IMR-90 (cell line): ENCODE results near the gene AGAP1. TPM values are rescaled to one million over a fixed set of nuclear protein-coding genes. Genes with fewer than 3 reads are reported as not detected.

Experiments used
- ATAC-seq: fragments of 200-7000 bp; cut with Tn5 transposase; 2 replicates; pipeline ENCODE4 v1.9.1; 2020; ENCODE audit warnings: low read depth, mild to moderate bottlenecking, moderate library complexity
- BruUV-seq: library from RNA; stranded (reverse); fragments of 400-500 nt; replicated peaks from 2 replicates; lab custom pipeline; 2021; lab: Mats Ljungman, UMichigan
- CTCF ChIA-PET: fragments of 300-600 bp; formaldehyde crosslinking; extraction: SDS; loops from one replicate; lab custom pipeline; 2021; ENCODE audit warnings: antibody characterized with exemption; lab: Yijun Ruan, JAX
- POLR2A ChIA-PET: fragments of 300-600 bp; sonication (Branson Sonifier 250); formaldehyde crosslinking; loops from one replicate; lab custom pipeline; 2022; ENCODE audit warnings: antibody characterized with exemption; ENCODE audit not compliant: unreplicated experiment; lab: Charles Lee
- DNase-seq: peaks from one replicate; pipeline ENCODE4 v3.0.0; 2013
- H2AFZ ChIP-seq: replicated peaks from 2 replicates; pipeline ENCODE3; 2013; ENCODE audit warnings: low read length, mild to moderate bottlenecking; ENCODE audit not compliant: poor library complexity
- H2AK5ac ChIP-seq: 2 replicates; pipeline ENCODE4 v1.6.1; 2013; ENCODE audit warnings: low read depth, low read length, inconsistent platforms
- H2AK9ac ChIP-seq: replicated peaks from 2 replicates; pipeline ENCODE3; 2013; ENCODE audit warnings: mild to moderate bottlenecking, low read depth, low read length, moderate library complexity; ENCODE audit not compliant: poor library complexity
- H2BK120ac ChIP-seq: 2 replicates; pipeline ENCODE4 v1.6.1; 2013; ENCODE audit warnings: low read depth, low read length, inconsistent platforms
- H2BK15ac ChIP-seq: 3 replicates; pipeline ENCODE4 v1.6.1; 2013; ENCODE audit warnings: low read depth, low read length, inconsistent platforms
- H2BK20ac ChIP-seq: 2 replicates; pipeline ENCODE4 v1.6.1; 2013; ENCODE audit warnings: low read depth, mild to moderate bottlenecking, inconsistent platforms, low read length, moderate library complexity
- H2BK5ac ChIP-seq: 2 replicates; pipeline ENCODE4 v1.6.1; 2013; ENCODE audit warnings: mild to moderate bottlenecking, low read depth, low read length, inconsistent platforms; ENCODE audit not compliant: poor library complexity, severe bottlenecking
- H3K14ac ChIP-seq: replicated peaks from 2 replicates; pipeline ENCODE4 v1.6.1; 2013; ENCODE audit warnings: low read depth, low read length, inconsistent platforms
- H3K18ac ChIP-seq: 2 replicates; pipeline ENCODE4 v1.6.1; 2013; ENCODE audit warnings: low read depth, low read length, control low read depth
- H3K23ac ChIP-seq: 2 replicates; pipeline ENCODE4 v1.6.1; 2013; ENCODE audit warnings: low read depth, low read length, inconsistent platforms
- H3K27ac ChIP-seq: 2 replicates; pipeline ENCODE4 v1.5.1; 2013; ENCODE audit warnings: mild to moderate bottlenecking, control low read depth, low read length; ENCODE audit not compliant: insufficient read depth
- H3K27me3 ChIP-seq: 2 replicates; pipeline ENCODE4 v1.6.1; 2013; ENCODE audit warnings: low read length; ENCODE audit not compliant: control insufficient read depth, insufficient read depth
- H3K36me3 ChIP-seq: 2 replicates; pipeline ENCODE4 v1.6.1; 2013; ENCODE audit warnings: low read length, mixed read lengths; ENCODE audit not compliant: control insufficient read depth, insufficient read depth
- H3K4ac ChIP-seq: 2 replicates; pipeline ENCODE4 v1.6.1; 2013; ENCODE audit warnings: low read depth, low read length, inconsistent platforms
- H3K4me1 ChIP-seq: 2 replicates; pipeline ENCODE4 v1.6.1; 2013; ENCODE audit warnings: low read length, mixed read lengths; ENCODE audit not compliant: control insufficient read depth, insufficient read depth
- H3K4me2 ChIP-seq: 2 replicates; pipeline ENCODE4 v1.6.1; 2013; ENCODE audit warnings: low read depth, mild to moderate bottlenecking, control low read depth, low read length, moderate library complexity
- H3K4me3 ChIP-seq: 2 replicates; pipeline ENCODE4 v1.5.1; 2013; ENCODE audit warnings: low read depth, mild to moderate bottlenecking, control low read depth, low read length, moderate library complexity; ENCODE audit not compliant: insufficient read depth
- H3K56ac ChIP-seq: 2 replicates; pipeline ENCODE4 v1.6.1; 2013; ENCODE audit warnings: low read length, inconsistent platforms; ENCODE audit not compliant: insufficient read depth; ENCODE audit errors: extremely low read depth
- H3K79me1 ChIP-seq, 2 experiments: 2 replicates each; pipeline ENCODE4 v1.6.1; 2013; ENCODE audit warnings: low read length in 2 of 2, inconsistent platforms in 1 of 2, low read depth in 1 of 2
- H3K9ac ChIP-seq: 2 replicates; pipeline ENCODE4 v1.6.1; 2013; ENCODE audit warnings: low read depth, low read length, control low read depth
- H3K9me1 ChIP-seq: 2 replicates; pipeline ENCODE4 v1.6.1; 2013; ENCODE audit warnings: low read length, inconsistent platforms; ENCODE audit not compliant: insufficient read depth
- H3K9me3 ChIP-seq: 2 replicates; pipeline ENCODE4 v1.6.1; 2013; ENCODE audit warnings: low read length; ENCODE audit not compliant: control insufficient read depth, insufficient read depth
- H4K20me1 ChIP-seq: 2 replicates; pipeline ENCODE4 v1.6.1; 2013; ENCODE audit warnings: low read length, inconsistent platforms; ENCODE audit not compliant: insufficient read depth
- H4K5ac ChIP-seq: 2 replicates; pipeline ENCODE4 v1.6.1; 2013; ENCODE audit warnings: mild to moderate bottlenecking, low read depth, low read length, control low read depth
- H4K8ac ChIP-seq, 2 experiments: 2 replicates each; pipeline ENCODE4 v1.6.1; 2013; ENCODE audit warnings: low read depth in 2 of 2, low read length in 2 of 2, control low read depth in 1 of 2, inconsistent platforms in 1 of 2
- H4K91ac ChIP-seq: 2 replicates; pipeline ENCODE4 v1.6.1; 2013; ENCODE audit warnings: low read depth, low read length, inconsistent platforms; ENCODE audit not compliant: insufficient read depth
- BHLHE40 ChIP-seq: fragments of 150-350 bp; IDR thresholded peaks from 2 replicates; pipeline ENCODE4 v1.6.1; 2016; ENCODE audit warnings: mild to moderate bottlenecking, low read depth, low read length
- FOS ChIP-seq: fragments of 150-350 bp; IDR thresholded peaks from 2 replicates; pipeline ENCODE4 v1.6.1; 2016; ENCODE audit warnings: low read depth, low read length
- POLR2A ChIP-seq: IDR thresholded peaks from 2 replicates; pipeline ENCODE4 v1.6.1; 2012; ENCODE audit warnings: mild to moderate bottlenecking, low read depth, low read length
- RAD21 ChIP-seq: IDR thresholded peaks from 2 replicates; pipeline ENCODE4 v1.6.1; 2012; ENCODE audit warnings: low read length, improper control_type of control experiment
- RCOR1 ChIP-seq: IDR thresholded peaks from 2 replicates; pipeline ENCODE4 v1.6.1; 2012; ENCODE audit warnings: mild to moderate bottlenecking, low read length, improper control_type of control experiment; ENCODE audit not compliant: insufficient replicate concordance
- RFX5 ChIP-seq: IDR thresholded peaks from 2 replicates; pipeline ENCODE4 v1.8.0; 2012; ENCODE audit warnings: low read depth, mild to moderate bottlenecking, low read length, moderate library complexity
- WGBS, 2 experiments: methylation state at CpG; one replicate each; pipeline versions ENCODE4 v1.1.5 to v1.1.7; 2013; ENCODE audit warnings: missing lambda C conversion rate in 2 of 2; ENCODE audit not compliant: insufficient read length in 1 of 2; ENCODE audit errors: extremely low coverage in 2 of 2; 5-methylcytosine and 5-hydroxymethylcytosine counted together
- dilution Hi-C: fragments of 300-500 bp; cut with HindIII; formaldehyde crosslinking; loops from one replicate; pipeline ENCODE4 v1.14.3; 2018; ENCODE audit warnings: low sequenced_read_pairs; ENCODE audit not compliant: unreplicated experiment
- in situ Hi-C: fragments of 300-500 bp; cut with MboI; formaldehyde crosslinking; loops from 3 replicates; pipeline ENCODE4 v1.14.3; 2019; ENCODE audit warnings: low sequenced_read_pairs, inconsistent platforms, mixed read lengths
- intact Hi-C: fragments of 100-400 bp; cut with micrococcal nuclease; formaldehyde crosslinking; loops from 2 replicates; pipeline ENCODE4 v1.10.0; 2022
- polyA plus RNA-seq, 3 experiments: library from polyadenylated mRNA; depleted of rRNA; stranded (reverse); fragments of >200 nt; gene quantifications; 2 replicates each; pipeline ENCODE4 v1.2.3, GENCODE V29; 2012; ENCODE audit warnings: low replicate concordance in 1 of 3
- total RNA-seq: library from RNA; depleted of rRNA; stranded (reverse); fragments of >200 nt; gene quantifications from 2 replicates; pipeline ENCODE4 v1.2.3, GENCODE V29; 2012
- TF ChIP-seq, protein P1 (sequence below): fragments of 150-350 bp; IDR thresholded peaks from 2 replicates; pipeline ENCODE4 v1.6.1; 2017; ENCODE audit warnings: mild to moderate bottlenecking, antibody characterized with exemption, low read length, low read depth

AGAP1 gene
- total and polyA plus RNA-seq, 2 of the 4 experiments (the other 2 are of a cell fraction) = 15.1 to 16.4 TPM

DNA sequence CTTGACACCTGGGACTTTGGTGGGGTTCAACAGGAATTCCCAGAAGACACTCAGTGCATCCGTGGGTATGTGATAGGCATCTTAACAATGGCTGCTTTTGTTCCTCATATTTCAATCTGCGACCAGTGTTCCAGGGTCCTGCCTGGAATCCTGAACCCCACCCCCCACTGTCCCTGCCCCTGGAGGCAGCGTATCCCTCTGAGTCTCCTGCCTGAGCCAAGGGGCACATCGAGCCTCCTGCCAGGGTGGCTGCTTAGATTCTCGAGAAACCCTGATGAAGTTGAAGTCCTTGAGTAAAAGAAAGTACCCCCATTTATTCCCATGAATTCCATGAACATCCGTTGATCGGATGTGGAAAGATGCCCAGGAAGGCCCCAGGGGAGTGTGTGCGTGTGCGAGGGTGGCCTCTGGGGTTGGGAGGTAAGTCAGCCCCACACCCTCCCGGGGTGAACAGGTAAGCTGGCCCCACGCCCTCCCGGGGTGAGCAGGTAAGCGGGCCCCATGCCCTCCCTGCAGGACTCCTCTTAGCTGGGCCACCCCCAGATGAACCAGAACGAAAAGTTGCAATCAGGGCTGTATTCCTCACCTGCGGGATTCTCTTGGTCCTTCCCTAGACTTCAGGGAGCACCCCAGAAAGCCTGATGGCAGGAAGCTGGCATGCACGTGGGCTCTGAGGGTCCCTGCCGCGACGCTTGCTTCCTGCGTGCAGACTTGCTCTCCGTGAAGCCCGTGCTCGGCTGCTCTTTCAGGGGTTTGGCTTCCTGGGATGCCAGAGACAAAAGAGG is 253.3 kb downstream of the AGAP1 start (continued):
- no peak for TF ChIP-seq RAD21

DNA sequence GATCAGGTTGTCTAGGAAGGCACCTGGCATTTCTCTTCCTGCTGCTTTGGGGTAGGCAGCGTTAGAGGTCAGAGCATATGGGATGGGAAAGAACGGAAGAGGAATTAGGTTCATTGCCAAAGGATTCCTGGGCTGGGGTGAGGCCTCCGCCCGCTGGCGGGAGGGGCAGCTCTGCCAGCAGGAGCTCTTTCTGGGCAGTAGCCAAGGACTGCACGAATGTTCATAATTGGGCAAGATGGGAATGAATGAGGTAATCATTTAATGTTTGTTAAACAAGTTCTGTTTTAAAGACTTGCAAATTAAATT is 253.9 kb downstream of the AGAP1 start:
- Histone ChIP-seq H2BK5ac (no peak overlapping the region), H2BK120ac (no peak overlapping the region), H2BK20ac (no peak overlapping the region), H4K91ac (no peak overlapping the region), H3K4ac (no peak overlapping the region), H3K23ac (no peak overlapping the region), H3K9ac (no peak overlapping the region), H3K9me3 (no peaks in the 10 kb centered on the region), H2BK15ac (no peak overlapping the region), H3K18ac (no peak overlapping the region), H3K14ac (no peak overlapping the region), H3K56ac (no peak overlapping the region), H3K27ac (no peak overlapping the region), H3K9me1 (0 out of 2 replicates have a peak, but pooled peaks cover 4% of the 10 kb centered on the region), H2AK5ac (0 out of 2 replicates have a peak overlapping the region, but pooled peaks have one; percentile 6), H4K20me1 (peaks cover 4% of the 10 kb centered on the region; the same call in 1 of the 2 replicates), H3K79me1 (no peaks in the 10 kb centered on the region), H4K8ac (no peak overlapping the region), H4K5ac (no peak overlapping the region), H3K4me2 (no peak overlapping the region), H3K4me3 (no peak overlapping the region), H3K27me3 (no peaks in the 10 kb centered on the region), H2AFZ (no peak overlapping the region), H3K36me3 (peaks cover 8% of the 10 kb centered on the region), H2AK9ac (no peak overlapping the region), H3K4me1 (peaks cover 8% of the 10 kb centered on the region)
- intact Hi-C loops = loop anchor here (10.0 kb wide), 1 partner anchor 483 kb away; no protein-coding TSS in a partner anchor
- no peak for DNase-seq
- CTCF ChIA-PET = no interaction called here
- in situ Hi-C loops = loop anchor here (5.0 kb wide), 1 partner anchor 610 kb away; no protein-coding TSS in a partner anchor
- 85% methylated on average over 4 of the region's 6 CpGs; no CpG with 5 or more reads in 1 of the 2 experiments for whole genome bisulfite sequencing, 2 experiments
- no peak for ATAC-seq
- no TSS peak for BruUV-seq
- POLR2A ChIA-PET = no interaction called here
- dilution Hi-C loops = loop anchor here (25.0 kb wide), 1 partner anchor 610 kb away; no protein-coding TSS in a partner anchor
- no peak for TF ChIP-seq FOS
- no peak for TF ChIP-seq RFX5
- TF ChIP-seq, protein P1, sequence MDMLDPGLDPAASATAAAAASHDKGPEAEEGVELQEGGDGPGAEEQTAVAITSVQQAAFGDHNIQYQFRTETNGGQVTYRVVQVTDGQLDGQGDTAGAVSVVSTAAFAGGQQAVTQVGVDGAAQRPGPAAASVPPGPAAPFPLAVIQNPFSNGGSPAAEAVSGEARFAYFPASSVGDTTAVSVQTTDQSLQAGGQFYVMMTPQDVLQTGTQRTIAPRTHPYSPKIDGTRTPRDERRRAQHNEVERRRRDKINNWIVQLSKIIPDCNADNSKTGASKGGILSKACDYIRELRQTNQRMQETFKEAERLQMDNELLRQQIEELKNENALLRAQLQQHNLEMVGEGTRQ = no peak
- no peak for TF ChIP-seq RCOR1
- no peak for TF ChIP-seq BHLHE40
- no peak for TF ChIP-seq POLR2A
